ENCODE data around the gene ZDHHC17. TPM values are rescaled to one million over a fixed set of nuclear protein-coding genes. Genes with fewer than 3 reads are reported as not detected.

The ZDHHC17 gene
- total and polyA plus RNA-seq, 2 experiments from 2014 or later, result 14.0 to 30.4 TPM

GRCh38 chr12:76874027-76874426 is 110.1 kb downstream of the ZDHHC17 start:
- H3K4me2 ChIP-seq (ENCODE audit: unreplicated experiment), result no peak overlapping the region

GRCh38 chr12:76874491-76875190 is 110.7 kb downstream of the ZDHHC17 start:
- WGBS, 2 experiments (ENCODE audit: low coverage in 1 of 2, low lambda C conversion rate in 2 of 2, missing lambda C conversion rate in 2 of 2), result 95 to 97% methylated on average over 11 of the region's 11 CpGs
- no peak for DNase-seq
- TF ChIP-seq EZH2 (IDR thresholded peaks at IDR 0.05; ENCODE audit: insufficient read depth, poor library complexity, severe bottlenecking), result no peak
- TF ChIP-seq EZH2phosphoT487 (IDR thresholded peaks at IDR 0.05; ENCODE audit: insufficient read depth, low read depth), result no peak
- Histone ChIP-seq H3K36me3 (ENCODE audit: low read depth) (no peaks in the 10 kb centered on the region), H3K4me1 (ENCODE audit: insufficient read depth) (peaks cover 7% of the 10 kb centered on the region), H3K9me2 (ENCODE audit: insufficient read depth) (no peaks in the 10 kb centered on the region), H3K9me3 (ENCODE audit: low read depth) (no peaks in the 10 kb centered on the region), H3K79me2 (ENCODE audit: insufficient read depth) (no peaks in the 10 kb centered on the region; the same call in 1 of the 2 replicates), H3K4me3 (no peak overlapping the region), H3K9ac (no peak overlapping the region), H3K4me2 (ENCODE audit: unreplicated experiment) (no peak overlapping the region), H3K27me3 (replicated peaks; ENCODE audit: insufficient read depth) (no peaks in the 10 kb centered on the region), H4K20me1 (ENCODE audit: insufficient read depth) (no peaks in the 10 kb centered on the region), H3F3A (ENCODE audit: insufficient read depth) (peaks cover 11% of the 10 kb centered on the region; the same call in 1 of the 2 replicates), H2AFZ (no peak overlapping the region), H3K27ac (no peak overlapping the region)
- in situ Hi-C loops (cut with MboI), result no loop called here

More at GRCh38 chr12:76874027-76874426, 110.1 kb downstream of the ZDHHC17 start:
- Histone ChIP-seq H3K9me3 (ENCODE audit: low read depth) (no peaks in the 10 kb centered on the region), H3K36me3 (ENCODE audit: low read depth) (no peaks in the 10 kb centered on the region), H3K4me1 (ENCODE audit: insufficient read depth) (0 out of 2 replicates have a peak, but pooled peaks cover 5% of the 10 kb centered on the region), H3K79me2 (ENCODE audit: insufficient read depth) (no peaks in the 10 kb centered on the region; the same call in 1 of the 2 replicates), H2AFZ (no peak overlapping the region), H3K4me3 (no peak overlapping the region), H3K27ac (no peak overlapping the region), H3K27me3 (replicated peaks; ENCODE audit: insufficient read depth) (no peaks in the 10 kb centered on the region), H3K9me2 (ENCODE audit: insufficient read depth) (no peaks in the 10 kb centered on the region), H4K20me1 (ENCODE audit: insufficient read depth) (no peaks in the 10 kb centered on the region), H3K9ac (no peak overlapping the region), H3F3A (ENCODE audit: insufficient read depth) (peaks cover 11% of the 10 kb centered on the region; the same call in 1 of the 2 replicates)
- in situ Hi-C loops (cut with MboI), result no loop called here
- TF ChIP-seq EZH2 (IDR thresholded peaks at IDR 0.05; ENCODE audit: insufficient read depth, poor library complexity, severe bottlenecking) (no peak), EZH2phosphoT487 (IDR thresholded peaks at IDR 0.05; ENCODE audit: insufficient read depth, low read depth) (no peak)
- DNase-seq, result no peak
- 48 to 54% methylated on average over 3 of the region's 3 CpGs for WGBS, 2 experiments (ENCODE audit: low coverage in 1 of 2, low lambda C conversion rate in 2 of 2, missing lambda C conversion rate in 2 of 2)

- Histone ChIP-seq H3K9ac (no peak overlapping the region), H2AFZ (no peak overlapping the region), H3K4me1 (ENCODE audit: insufficient read depth) (peaks cover 11% of the 10 kb centered on the region), H3F3A (ENCODE audit: insufficient read depth) (peaks cover 11% of the 10 kb centered on the region; the same call in 1 of the 2 replicates), H3K9me3 (ENCODE audit: low read depth) (no peaks in the 10 kb centered on the region), H3K27me3 (replicated peaks; ENCODE audit: insufficient read depth) (no peaks in the 10 kb centered on the region), H4K20me1 (ENCODE audit: insufficient read depth) (no peaks in the 10 kb centered on the region), H3K4me3 (no peak overlapping the region), H3K4me2 (ENCODE audit: unreplicated experiment) (peak overlapping the region; percentile 19), H3K79me2 (ENCODE audit: insufficient read depth) (no peaks in the 10 kb centered on the region; the same call in 1 of the 2 replicates), H3K9me2 (ENCODE audit: insufficient read depth) (no peaks in the 10 kb centered on the region), H3K27ac (no peak overlapping the region), H3K36me3 (ENCODE audit: low read depth) (no peaks in the 10 kb centered on the region)
- TF ChIP-seq EZH2 (IDR thresholded peaks at IDR 0.05; ENCODE audit: insufficient read depth, poor library complexity, severe bottlenecking) (no peak), EZH2phosphoT487 (IDR thresholded peaks at IDR 0.05; ENCODE audit: insufficient read depth, low read depth) (no peak)
- DNase-seq, result no peak
- in situ Hi-C loops (cut with MboI), result no loop called here
- WGBS, 2 experiments (ENCODE audit: low coverage in 1 of 2, low lambda C conversion rate in 2 of 2, missing lambda C conversion rate in 2 of 2), result 91 to 97% methylated on average over 2 of the region's 2 CpGs
These were observed 112.8 kb downstream of the ZDHHC17 start for GRCh38 chr12:76876696-76877229.

GRCh38 chr12:76878099-76878898 is 114.4 kb downstream of the ZDHHC17 start:
- peak overlapping the region; percentile 96 for H2AFZ ChIP-seq
- 1 to 2% methylated on average over 42 to 43 of the region's 44 CpGs for WGBS, 2 experiments (ENCODE audit: low coverage in 1 of 2, low lambda C conversion rate in 2 of 2, missing lambda C conversion rate in 2 of 2)
- H3K27me3 ChIP-seq (replicated peaks; ENCODE audit: insufficient read depth), result no peaks in the 10 kb centered on the region
- peak overlapping the region; percentile 85 for H3K4me3 ChIP-seq
- peaks cover 11% of the 10 kb centered on the region for H3K4me1 ChIP-seq (ENCODE audit: insufficient read depth)
- peak overlapping the region; percentile 92 for H3K9ac ChIP-seq
- in situ Hi-C loops (cut with MboI), result no loop called here
- H3F3A ChIP-seq (ENCODE audit: insufficient read depth), result peaks cover 15% of the 10 kb centered on the region
- no peaks in the 10 kb centered on the region for H3K36me3 ChIP-seq (ENCODE audit: low read depth)
- no peak overlapping the region for H3K27ac ChIP-seq
- no peak for TF ChIP-seq EZH2 (IDR thresholded peaks at IDR 0.05; ENCODE audit: insufficient read depth, poor library complexity, severe bottlenecking)
- TF ChIP-seq EZH2phosphoT487 (IDR thresholded peaks at IDR 0.05; ENCODE audit: insufficient read depth, low read depth), result no peak
- peak overlapping the region; percentile 83 for H3K4me2 ChIP-seq (ENCODE audit: unreplicated experiment)
- no peaks in the 10 kb centered on the region for H3K9me2 ChIP-seq (ENCODE audit: insufficient read depth)
- no peaks in the 10 kb centered on the region; the same call in 1 of the 2 replicates for H3K79me2 ChIP-seq (ENCODE audit: insufficient read depth)
- DNase-seq, result peak; percentile 62
- H4K20me1 ChIP-seq (ENCODE audit: insufficient read depth), result no peaks in the 10 kb centered on the region
- H3K9me3 ChIP-seq (ENCODE audit: low read depth), result no peaks in the 10 kb centered on the region
